IPS-20b (cell line): ENCODE measurements around the gene CSH1.
A peak's percentile ranks its signal among the peaks of the same experiment; 100 is the strongest.
"Not testable (repeated sequence)": the region's sequence is repeated elsewhere in the genome, so short reads cannot be mapped to it uniquely, and the experiment has no call there.

Experiments
- H3K27ac ChIP-seq: one replicate; pipeline ENCODE4 v1.5.1; 2013; ENCODE audit warnings: low read length
- H3K27me3 ChIP-seq: 2 replicates; pipeline ENCODE4 v1.6.1; 2013; ENCODE audit warnings: mild to moderate bottlenecking, low read length, inconsistent platforms; ENCODE audit not compliant: insufficient read depth
- H3K36me3 ChIP-seq: 2 replicates; pipeline ENCODE4 v1.6.1; 2013; ENCODE audit warnings: low read depth, mild to moderate bottlenecking, inconsistent platforms, low read length, moderate library complexity; ENCODE audit not compliant: insufficient read depth
- H3K4me1 ChIP-seq: 2 replicates; pipeline ENCODE4 v1.6.1; 2013; ENCODE audit warnings: mild to moderate bottlenecking, control low read depth, inconsistent platforms, low read length, moderate library complexity; ENCODE audit not compliant: insufficient read depth
- H3K4me3 ChIP-seq: 2 replicates; pipeline ENCODE4 v1.5.1; 2013; ENCODE audit warnings: mild to moderate bottlenecking, low read length, inconsistent platforms
- H3K9ac ChIP-seq: 2 replicates; pipeline ENCODE4 v1.6.1; 2013; ENCODE audit warnings: low read depth, mild to moderate bottlenecking, inconsistent platforms, low read length, moderate library complexity
- H3K9me3 ChIP-seq: 2 replicates; pipeline ENCODE4 v1.6.1; 2013; ENCODE audit warnings: mild to moderate bottlenecking, low read depth, low read length, inconsistent platforms; ENCODE audit not compliant: insufficient read depth

Gene CSH1

DNA sequence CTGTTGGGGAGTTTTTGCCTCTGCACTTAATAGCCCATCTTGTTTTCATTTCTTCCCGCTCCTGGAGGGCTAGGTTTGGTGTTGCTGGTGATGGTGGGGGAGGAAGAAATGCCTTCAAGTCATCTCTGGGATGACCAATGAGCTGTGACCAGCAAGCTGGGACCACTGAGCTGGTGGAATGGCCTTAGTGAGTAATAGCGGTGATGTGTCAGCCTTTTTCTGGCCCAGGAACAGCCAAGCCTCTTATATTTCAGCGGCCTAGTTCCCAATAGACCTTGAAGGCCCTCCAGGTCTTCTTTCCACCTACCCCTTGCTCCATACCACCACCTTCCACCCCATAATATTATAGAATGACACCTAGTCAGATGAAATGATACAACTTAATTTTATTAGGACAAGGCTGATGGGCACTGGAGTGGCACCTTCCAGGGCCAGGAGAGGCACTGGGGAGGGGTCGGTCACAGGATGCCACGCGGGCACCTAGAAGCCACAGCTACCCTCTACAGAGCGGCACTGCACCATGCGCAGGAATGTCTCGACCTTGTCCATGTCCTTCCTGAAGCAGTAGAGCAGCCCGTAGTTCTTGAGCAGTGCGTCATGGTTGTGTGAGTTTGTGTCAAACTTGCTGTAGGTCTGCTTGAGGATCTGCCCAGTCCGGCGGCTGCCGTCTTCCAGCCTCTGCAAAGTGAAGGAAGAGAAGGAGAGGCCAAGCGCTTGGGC is 24.6 kb downstream of the CSH1 start:
- not testable (repeated sequence) for H3K36me3 ChIP-seq

DNA sequence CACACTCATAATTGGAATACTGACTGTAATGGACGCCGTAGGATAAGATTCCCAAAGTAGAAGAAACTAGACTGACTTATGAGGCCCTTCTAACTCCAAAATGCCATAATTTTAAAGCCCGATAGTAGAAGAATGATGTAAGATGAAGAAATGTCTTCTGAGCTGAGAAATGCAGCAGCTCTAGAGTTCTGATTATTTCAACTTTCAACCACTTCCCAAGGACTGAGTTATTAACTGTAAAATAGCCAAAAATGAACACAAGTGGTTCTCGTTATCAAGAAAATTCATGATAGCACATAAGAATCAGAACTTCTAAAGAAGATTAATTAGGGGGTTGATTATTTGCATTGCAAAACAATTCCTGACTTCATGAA is 26.1 kb downstream of the CSH1 start:
- H3K27me3 ChIP-seq, H3K4me1 ChIP-seq, H3K4me3 ChIP-seq, H3K9me3 ChIP-seq, H3K9ac ChIP-seq, H3K36me3 ChIP-seq, H3K27ac ChIP-seq: not testable (repeated sequence)

More for the DNA sequence above, 24.6 kb downstream of the CSH1 start:
- not testable (repeated sequence) for H3K27me3 ChIP-seq, H3K4me3 ChIP-seq, H3K9me3 ChIP-seq, H3K27ac ChIP-seq, H3K9ac ChIP-seq, H3K4me1 ChIP-seq

DNA sequence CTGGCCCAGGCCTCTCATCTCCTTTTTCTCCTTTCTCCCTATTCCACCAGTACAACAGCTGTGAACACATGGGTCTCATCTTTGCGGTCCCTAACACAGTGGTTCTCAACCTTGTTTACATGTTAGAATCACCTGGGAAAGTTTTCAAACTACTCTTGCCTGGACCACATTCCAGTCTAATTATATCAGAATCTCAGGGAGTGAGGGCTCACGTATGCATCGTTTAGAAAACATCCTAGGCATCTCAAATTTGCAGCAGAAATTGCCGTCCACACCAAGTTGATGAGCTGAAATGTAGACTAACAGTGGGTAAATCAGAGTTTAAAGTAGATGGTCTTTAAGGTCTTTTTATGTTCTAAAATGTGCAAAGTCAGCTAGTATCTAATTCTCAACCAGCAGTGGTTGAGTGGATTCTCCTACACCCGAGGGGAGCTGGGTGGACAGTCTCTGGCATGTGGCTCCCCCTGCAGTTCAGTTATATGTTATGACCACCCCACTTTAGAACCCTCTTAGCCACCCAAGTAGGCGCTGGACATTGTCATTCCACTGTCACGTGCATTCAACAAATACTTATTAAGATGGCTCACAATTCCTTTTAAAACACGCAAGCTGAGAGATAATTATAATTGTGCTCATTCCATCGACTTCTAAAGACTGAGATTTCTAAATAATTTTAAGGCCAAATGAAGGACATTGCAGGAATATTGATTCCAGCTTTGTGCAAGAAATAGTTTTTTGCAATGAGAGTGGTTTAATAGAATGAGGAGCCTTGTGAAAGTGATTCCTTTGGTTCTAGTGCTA is 26.7 kb downstream of the CSH1 start:
- H3K27me3 ChIP-seq, H3K4me1 ChIP-seq, H3K27ac ChIP-seq, H3K9me3 ChIP-seq, H3K4me3 ChIP-seq, H3K36me3 ChIP-seq, H3K9ac ChIP-seq: not testable (repeated sequence)

DNA sequence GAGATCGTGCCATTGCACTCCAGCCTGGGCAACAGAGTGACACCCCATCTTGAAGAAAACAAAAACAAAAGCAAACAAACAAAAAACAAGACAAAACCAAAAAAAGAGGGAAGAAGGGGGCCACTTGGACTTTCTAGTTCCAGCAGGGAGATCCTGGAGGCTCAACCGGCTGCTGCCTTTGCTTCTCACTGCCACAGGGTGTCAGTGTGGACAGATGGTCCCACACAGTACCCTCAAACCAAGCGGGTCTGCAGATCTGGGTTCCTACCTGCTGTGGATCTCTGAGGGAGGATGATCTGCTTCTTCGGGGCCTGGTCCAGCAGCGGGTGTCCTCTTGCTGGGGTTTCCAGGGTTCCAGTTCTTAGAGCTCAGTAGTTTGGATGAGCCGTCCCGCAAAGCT is 29.7 kb downstream of the CSH1 start:
- H3K4me3 ChIP-seq, H3K4me1 ChIP-seq, H3K27me3 ChIP-seq, H3K36me3 ChIP-seq, H3K9me3 ChIP-seq, H3K27ac ChIP-seq, H3K9ac ChIP-seq: not testable (repeated sequence)

DNA sequence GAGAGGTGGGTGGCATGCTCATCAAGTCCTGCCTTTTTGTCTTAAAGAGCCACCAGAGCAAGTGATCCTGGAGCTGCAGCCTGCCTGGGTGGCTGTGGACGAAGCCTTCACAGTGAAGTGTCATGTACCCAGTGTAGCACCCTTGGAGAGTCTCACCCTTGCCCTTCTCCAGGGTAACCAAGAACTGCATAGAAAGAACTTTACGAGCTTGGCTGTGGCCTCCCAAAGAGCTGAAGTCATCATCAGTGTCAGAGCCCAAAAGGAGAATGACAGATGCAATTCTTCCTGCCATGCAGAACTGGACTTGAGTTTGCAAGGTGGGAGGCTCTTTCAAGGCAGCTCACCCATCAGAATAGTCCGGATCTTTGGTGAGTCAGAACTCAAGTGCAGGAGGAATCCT is 37.1 kb downstream of the CSH1 start:
- H3K36me3 ChIP-seq = no peaks in the 10 kb centered on the region
- no peak overlapping the region for H3K9ac ChIP-seq
- H3K27ac ChIP-seq = no peak overlapping the region
- peaks cover 14% of the 10 kb centered on the region for H3K27me3 ChIP-seq
- no peaks in the 10 kb centered on the region for H3K9me3 ChIP-seq
- H3K4me3 ChIP-seq = no peak overlapping the region
- H3K4me1 ChIP-seq = no peaks in the 10 kb centered on the region

DNA sequence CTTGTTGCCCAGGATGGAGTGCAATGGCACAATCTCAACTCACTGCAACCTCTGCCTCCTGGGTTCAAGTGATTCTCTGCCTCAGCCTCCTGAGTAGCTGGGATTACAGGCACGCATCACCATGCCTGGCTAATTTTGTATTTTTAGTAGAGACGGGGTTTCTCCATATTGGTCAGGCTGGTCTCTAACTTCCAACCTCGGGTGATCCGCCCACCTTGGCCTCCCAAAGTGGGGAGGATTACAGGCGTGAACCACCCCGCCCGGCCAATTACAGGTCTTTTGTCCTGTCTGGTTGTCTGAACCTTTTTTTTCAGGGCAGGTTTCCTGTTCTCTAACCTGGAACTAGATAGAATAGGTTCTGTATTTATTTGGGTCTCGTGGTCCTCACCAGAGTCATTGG is 39.9 kb downstream of the CSH1 start:
- not testable (repeated sequence) for H3K4me3 ChIP-seq, H3K9ac ChIP-seq, H3K4me1 ChIP-seq, H3K9me3 ChIP-seq, H3K27ac ChIP-seq, H3K36me3 ChIP-seq
- H3K27me3 ChIP-seq = peaks cover 14% of the 10 kb centered on the region

DNA sequence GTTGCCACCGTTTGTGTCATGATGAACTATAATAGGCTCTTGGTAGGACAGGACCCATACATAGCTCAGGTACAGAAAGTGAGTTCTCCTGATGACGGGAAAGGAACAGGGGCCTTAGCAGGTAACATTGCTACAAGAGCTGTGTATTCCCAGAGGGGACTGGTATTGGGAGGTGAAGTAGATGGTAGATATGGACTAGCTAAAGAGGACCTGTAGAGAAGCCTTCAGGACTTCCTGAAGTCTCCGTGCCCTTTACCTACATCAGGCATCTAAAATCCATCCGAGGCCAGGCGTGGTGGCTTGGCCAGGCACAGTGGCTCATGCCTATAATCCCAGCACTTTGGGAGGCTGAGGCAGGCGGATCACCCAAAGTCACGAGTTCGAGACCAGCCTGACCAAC is 41.2 kb downstream of the CSH1 start:
- Histone ChIP-seq H3K4me3 (no peak overlapping the region), H3K36me3 (no peaks in the 10 kb centered on the region), H3K27ac (no peak overlapping the region)

DNA sequence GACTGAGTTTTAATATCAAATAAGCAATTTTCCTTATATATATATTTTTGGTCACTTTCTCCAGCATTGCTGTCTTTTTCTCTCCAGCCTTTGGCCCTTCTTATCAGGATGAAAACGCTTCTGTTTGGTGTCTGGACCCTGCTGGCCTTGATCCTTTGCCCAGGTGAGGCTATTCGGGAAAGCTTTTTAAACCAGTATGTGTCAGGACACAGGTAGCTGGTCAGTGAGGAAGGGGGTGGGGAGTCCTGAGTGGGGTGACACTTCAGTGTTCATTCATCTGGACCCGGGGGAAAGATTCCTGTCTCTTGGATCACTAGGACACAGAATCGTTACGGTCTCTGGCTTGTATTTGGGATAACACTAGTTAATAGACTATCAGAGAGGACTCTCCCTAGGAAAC is 41.7 kb downstream of the CSH1 start:
- Histone ChIP-seq H3K9me3 (no peaks in the 10 kb centered on the region), H3K27ac (no peak overlapping the region), H3K9ac (no peak overlapping the region), H3K27me3 (peaks cover 11% of the 10 kb centered on the region), H3K4me3 (no peak overlapping the region), H3K36me3 (no peaks in the 10 kb centered on the region), H3K4me1 (no peaks in the 10 kb centered on the region)

More for the DNA sequence above, 41.2 kb downstream of the CSH1 start:
- H3K27me3 ChIP-seq = peaks cover 11% of the 10 kb centered on the region
- H3K9me3 ChIP-seq = no peaks in the 10 kb centered on the region
- no peak overlapping the region for H3K9ac ChIP-seq
- no peaks in the 10 kb centered on the region for H3K4me1 ChIP-seq

DNA sequence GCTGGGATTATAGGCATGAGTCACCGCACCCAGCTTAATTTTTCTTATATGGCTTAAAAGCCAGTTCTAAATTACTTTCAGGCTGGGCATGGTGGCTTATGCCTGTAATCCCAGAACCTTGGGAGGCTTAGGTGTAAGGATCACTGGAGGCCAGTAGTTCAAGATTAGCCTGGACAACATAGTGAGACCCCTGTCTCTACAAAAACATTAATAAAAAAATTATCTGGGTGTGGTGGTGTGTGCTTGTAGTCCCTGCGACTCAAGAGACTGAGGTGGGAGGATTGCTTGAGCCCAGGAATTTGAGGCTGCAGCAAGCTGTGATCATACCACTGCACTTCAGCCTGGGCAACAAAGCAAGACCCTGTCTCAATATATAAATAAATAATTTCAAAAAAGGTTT is 43.1 kb downstream of the CSH1 start:
- H3K4me1 ChIP-seq = no peaks in the 10 kb centered on the region
- peaks cover 16% of the 10 kb centered on the region for H3K27me3 ChIP-seq
- H3K9ac ChIP-seq = no peak overlapping the region
- no peaks in the 10 kb centered on the region for H3K36me3 ChIP-seq
- no peak overlapping the region for H3K4me3 ChIP-seq
- peaks cover 2% of the 10 kb centered on the region; the same call in 1 of the 2 replicates for H3K9me3 ChIP-seq
- no peak overlapping the region for H3K27ac ChIP-seq

DNA sequence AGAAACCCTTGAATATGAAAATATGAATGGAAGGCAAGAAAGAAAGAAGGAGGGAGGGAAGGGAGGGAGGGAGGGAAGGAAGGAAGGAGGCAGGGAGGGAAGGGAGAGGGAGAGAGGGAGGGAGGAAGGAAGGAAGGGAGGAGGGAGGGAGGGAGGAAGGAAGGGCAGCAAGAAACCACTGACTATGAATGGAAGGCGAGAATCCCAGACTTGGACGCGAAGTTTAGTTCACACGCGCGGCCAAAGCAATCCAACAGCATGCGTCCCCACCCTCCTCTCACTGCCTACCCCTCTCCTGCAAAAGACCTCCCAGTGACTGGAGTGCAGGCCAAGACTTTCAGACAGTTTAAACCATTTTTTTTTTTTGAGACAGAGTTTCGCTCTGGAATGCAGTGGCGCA is 46.0 kb downstream of the CSH1 start:
- no peak overlapping the region for H3K9ac ChIP-seq
- H3K27ac ChIP-seq = no peak overlapping the region
- H3K27me3 ChIP-seq = peaks cover 44% of the 10 kb centered on the region
- H3K9me3 ChIP-seq = peaks cover 7% of the 10 kb centered on the region; the same call in 1 of the 2 replicates
- H3K36me3 ChIP-seq = no peaks in the 10 kb centered on the region
- no peak overlapping the region for H3K4me3 ChIP-seq
- no peaks in the 10 kb centered on the region for H3K4me1 ChIP-seq

DNA sequence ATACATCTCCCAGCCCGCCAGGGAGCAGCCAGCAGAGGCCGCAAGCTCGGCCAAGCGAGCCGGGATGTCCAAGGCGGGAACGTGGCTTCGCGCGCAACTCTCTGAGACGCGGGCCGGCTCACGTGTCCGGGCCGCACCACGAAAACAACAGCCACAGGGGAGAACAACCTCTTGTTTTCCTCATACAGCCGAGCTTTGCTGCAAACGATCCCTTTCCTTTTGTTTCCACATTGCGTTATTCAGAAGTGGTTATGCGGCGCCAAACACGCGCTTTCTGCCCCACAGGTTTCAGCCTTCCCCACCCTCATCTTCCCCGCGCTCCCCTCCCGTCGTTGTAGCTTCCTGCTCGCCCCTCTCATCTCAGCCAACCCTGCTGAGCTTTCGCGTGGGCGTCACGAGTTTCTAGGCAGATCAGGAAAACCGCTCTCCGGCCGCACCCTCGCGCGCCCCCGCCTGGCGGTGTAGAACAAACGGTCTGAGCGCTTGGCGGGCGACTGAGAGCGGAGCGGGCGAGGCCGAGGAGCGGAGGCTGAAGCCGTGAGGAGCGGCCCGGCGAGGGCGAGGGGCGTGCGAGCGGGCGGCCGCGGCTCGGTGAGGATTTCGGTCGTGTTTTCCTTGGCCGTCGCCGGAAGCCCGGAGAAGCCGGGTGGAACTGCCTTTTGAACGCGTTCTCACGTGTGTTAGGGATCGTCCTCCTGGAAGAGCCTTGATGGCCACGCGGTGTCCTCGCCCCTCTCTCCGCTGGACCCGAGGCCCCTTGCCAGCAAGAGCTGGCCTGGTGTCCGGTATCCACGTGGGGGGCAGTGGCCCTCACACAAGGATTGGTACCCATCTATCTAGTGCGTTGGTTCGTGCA is 47.3 kb downstream of the CSH1 start:
- no peaks in the 10 kb centered on the region for H3K36me3 ChIP-seq
- H3K9me3 ChIP-seq = peaks cover 7% of the 10 kb centered on the region; the same call in 1 of the 2 replicates
- peaks cover 48% of the 10 kb centered on the region for H3K27me3 ChIP-seq
- H3K4me1 ChIP-seq = no peaks in the 10 kb centered on the region
- peak overlapping the region; percentile 86 for H3K9ac ChIP-seq
- no peak overlapping the region for H3K27ac ChIP-seq
- H3K4me3 ChIP-seq = peak overlapping the region; percentile 49; the same call in 1 of the 2 replicates
